ENCODE measurements around the gene IFRD1.
A peak's percentile ranks its signal among the peaks of the same experiment; 100 is the strongest.
"Not testable (repeated sequence)": the region's sequence is repeated elsewhere in the genome, so short reads cannot be mapped to it uniquely, and the experiment has no call there.

IFRD1 gene

GRCh38 chr7:112488264-112488552, 37.9 kb downstream of the IFRD1 start:
- DNase-seq = no peak

GRCh38 chr7:112492186-112492585, 41.9 kb downstream of the IFRD1 start:
- no peak for DNase-seq

- no peak for DNase-seq
Measured at GRCh38 chr7:112494656-112495055, 44.4 kb downstream of the IFRD1 start.

GRCh38 chr7:112495156-112495788, 45.0 kb downstream of the IFRD1 start:
- no peak for DNase-seq

- peak; percentile 30 for DNase-seq
Measured at GRCh38 chr7:112495810-112496462, 45.7 kb downstream of the IFRD1 start.

GRCh38 chr7:112497481-112497880, 47.2 kb downstream of the IFRD1 start:
- no peak for DNase-seq

GRCh38 chr7:112500619-112501018, 50.4 kb downstream of the IFRD1 start:
- DNase-seq = no peak

GRCh38 chr7:112501801-112502503, 51.7 kb downstream of the IFRD1 start:
- no peak for DNase-seq

- no peak for DNase-seq
Measured at GRCh38 chr7:112502700-112503099, 52.4 kb downstream of the IFRD1 start.

GRCh38 chr7:112503361-112503972, 53.2 kb downstream of the IFRD1 start:
- DNase-seq = no peak

- no peak for DNase-seq
Measured at GRCh38 chr7:112504093-112504695, 53.9 kb downstream of the IFRD1 start.

GRCh38 chr7:112505495-112505894, 55.2 kb downstream of the IFRD1 start:
- DNase-seq = no peak

- no peak for DNase-seq
Measured at GRCh38 chr7:112508404-112508803, 58.1 kb downstream of the IFRD1 start.

- DNase-seq = no peak
Measured at GRCh38 chr7:112509402-112509801, 59.1 kb downstream of the IFRD1 start.

- no peak for DNase-seq
Measured at GRCh38 chr7:112510001-112510742, 59.9 kb downstream of the IFRD1 start.

GRCh38 chr7:112510743-112511110, 60.5 kb downstream of the IFRD1 start:
- DNase-seq = no peak

- no peak for DNase-seq
Measured at GRCh38 chr7:112511451-112512202, 61.4 kb downstream of the IFRD1 start.

- no peak for DNase-seq
Measured at GRCh38 chr7:112512451-112513210, 62.4 kb downstream of the IFRD1 start.

- DNase-seq = no peak
Measured at GRCh38 chr7:112515989-112516388, 65.7 kb downstream of the IFRD1 start.

- DNase-seq = not testable (repeated sequence)
Measured at GRCh38 chr7:112516418-112516817, 66.2 kb downstream of the IFRD1 start.

GRCh38 chr7:112517487-112517886, 67.2 kb downstream of the IFRD1 start:
- no peak for DNase-seq
